ENCODE measurements around the gene MSANTD7. TPM values are rescaled to one million over a fixed set of nuclear protein-coding genes. Genes with fewer than 3 reads are reported as not detected.

The MSANTD7 gene
- total RNA-seq, 2 experiments from 2014 or later = 22.5 to 23.9 TPM

GRCh38 chr10:14843327-14843988, 5.4 kb downstream of the MSANTD7 start:
- Mint-ChIP-seq H3K4me1 (ENCODE audit: low read depth) (peaks cover 27% of the 10 kb centered on the region), H3K27me3 (no peaks in the 10 kb centered on the region), H3K4me3 (no peak overlapping the region), H3K36me3 (ENCODE audit: low read depth) (peaks cover 49% of the 10 kb centered on the region), H3K27ac (no peak overlapping the region), H3K9me3 (no peaks in the 10 kb centered on the region)
- CTCF ChIA-PET = no interaction called here
- POLR2A ChIA-PET = interaction anchor here (0.6 to 2.2 kb wide), 5 partner anchors 11 to 254 kb away, joined by 3 to 14 read pairs (median 3); no protein-coding TSS in a partner anchor
- TF ChIP-seq CTCF (IDR thresholded peaks at IDR 0.05) = no peak
- DNase-seq = no peak
- ATAC-seq = no peak
- intact Hi-C loops (cut with micrococcal nuclease) = no loop called here

GRCh38 chr10:14844948-14845347, 6.8 kb downstream of the MSANTD7 start:
- no peak for DNase-seq
- ChIA-PET POLR2A (interaction anchor here (0.7 kb wide), 1 partner anchor 77 kb away, joined by 3 read pairs; no protein-coding TSS in a partner anchor), CTCF (interaction anchor here (1.2 kb wide), 1 partner anchor 106 kb away, joined by 3 read pairs; no protein-coding TSS in a partner anchor)
- no peak overlapping the region for H3K27ac Mint-ChIP-seq
- no peaks in the 10 kb centered on the region for H3K9me3 Mint-ChIP-seq
- ATAC-seq = no peak
- no peak overlapping the region for H3K4me3 Mint-ChIP-seq
- peaks cover 19% of the 10 kb centered on the region for H3K4me1 Mint-ChIP-seq (ENCODE audit: low read depth)
- no peak for TF ChIP-seq CTCF (IDR thresholded peaks at IDR 0.05)
- no peaks in the 10 kb centered on the region for H3K27me3 Mint-ChIP-seq
- intact Hi-C loops (cut with micrococcal nuclease) = no loop called here
- H3K36me3 Mint-ChIP-seq (ENCODE audit: low read depth) = peaks cover 46% of the 10 kb centered on the region

- no peak overlapping the region for H3K4me3 Mint-ChIP-seq
- H3K27me3 Mint-ChIP-seq = no peaks in the 10 kb centered on the region
- H3K4me1 Mint-ChIP-seq (ENCODE audit: low read depth) = no peaks in the 10 kb centered on the region
- no peak overlapping the region for H3K27ac Mint-ChIP-seq
- intact Hi-C loops (cut with micrococcal nuclease) = no loop called here
- POLR2A ChIA-PET = interaction anchor here (1.0 kb wide), 1 partner anchor 14 kb away, joined by 3 read pairs; the partner anchor contains the start of genes HSPA14 and MSANTD7
- DNase-seq (no peak), ATAC-seq (no peak)
- peaks cover 19% of the 10 kb centered on the region for H3K36me3 Mint-ChIP-seq (ENCODE audit: low read depth)
- H3K9me3 Mint-ChIP-seq = no peaks in the 10 kb centered on the region
- CTCF ChIA-PET = interaction anchor here (1.3 kb wide), 1 partner anchor 29 kb away, joined by 4 read pairs; no protein-coding TSS in a partner anchor
- no peak for TF ChIP-seq CTCF (IDR thresholded peaks at IDR 0.05)
Observed at GRCh38 chr10:14852236-14852635, 14.1 kb downstream of the MSANTD7 start.

- intact Hi-C loops (cut with micrococcal nuclease) = no loop called here
- ChIA-PET POLR2A (no interaction called here), CTCF (interaction anchor here (1.7 kb wide), 1 partner anchor 11 kb away, joined by 5 read pairs; no protein-coding TSS in a partner anchor)
- no peaks in the 10 kb centered on the region for H3K9me3 Mint-ChIP-seq
- ATAC-seq (no peak), DNase-seq (no peak)
- TF ChIP-seq CTCF (IDR thresholded peaks at IDR 0.05) = no peak
- no peaks in the 10 kb centered on the region for H3K4me1 Mint-ChIP-seq (ENCODE audit: low read depth)
- H3K36me3 Mint-ChIP-seq (ENCODE audit: low read depth) = peaks cover 24% of the 10 kb centered on the region
- H3K27me3 Mint-ChIP-seq = no peaks in the 10 kb centered on the region
- H3K4me3 Mint-ChIP-seq = no peak overlapping the region
- no peak overlapping the region for H3K27ac Mint-ChIP-seq
Observed at GRCh38 chr10:14855453-14855852, 17.3 kb downstream of the MSANTD7 start.

GRCh38 chr10:14858338-14858960, 20.3 kb downstream of the MSANTD7 start:
- Mint-ChIP-seq H3K9me3 (no peaks in the 10 kb centered on the region), H3K4me3 (no peak overlapping the region), H3K27ac (no peak overlapping the region), H3K4me1 (ENCODE audit: low read depth) (no peaks in the 10 kb centered on the region), H3K36me3 (ENCODE audit: low read depth) (peaks cover 30% of the 10 kb centered on the region), H3K27me3 (no peaks in the 10 kb centered on the region)
- POLR2A ChIA-PET = interaction anchor here (3.0 kb wide), 1 partner anchor 15 kb away, joined by 14 read pairs; no protein-coding TSS in a partner anchor
- intact Hi-C loops (cut with micrococcal nuclease) = no loop called here
- no peak for ATAC-seq
- DNase-seq = no peak
- TF ChIP-seq CTCF (IDR thresholded peaks at IDR 0.05) = no peak
- CTCF ChIA-PET = interaction anchor here (1.2 kb wide), 1 partner anchor 11 kb away, joined by 3 read pairs; no protein-coding TSS in a partner anchor

Data from activated CD8-positive, alpha-beta T cell treated with anti-CD3 and anti-CD28 coated beads for 36 hours (primary cell).